ENCODE results near the gene MED6.

MED6 gene

GRCh38 chr14:70597731-70598130 is 2.7 kb downstream of the MED6 start:
- Histone ChIP-seq H3K36me3 (ENCODE audit: insufficient read depth, low read length) (peaks cover 38% of the 10 kb centered on the region; the same call in 1 of the 2 replicates), H3K4me1 (ENCODE audit: insufficient read depth, low read length, poor library complexity, severe bottlenecking) (peaks cover 12% of the 10 kb centered on the region), H3F3A (ENCODE audit: low read depth) (no peaks in the 10 kb centered on the region), H3K27me3 (ENCODE audit: insufficient read depth, low read length, poor library complexity, severe bottlenecking) (peaks cover 3% of the 10 kb centered on the region), H4K20me1 (ENCODE audit: insufficient read depth, low read length, poor library complexity, severe bottlenecking) (peaks cover 33% of the 10 kb centered on the region), H3K9ac (ENCODE audit: low read depth, low read length, poor library complexity, severe bottlenecking) (no peak overlapping the region), H2AFZ (ENCODE audit: low read length) (no peak overlapping the region), H3K9me2 (replicated peaks; ENCODE audit: low read depth, low read length) (no peaks in the 10 kb centered on the region), H3K79me2 (ENCODE audit: insufficient read depth, low read length) (peaks cover 74% of the 10 kb centered on the region), H3K4me3 (ENCODE audit: low read length, poor library complexity, severe bottlenecking) (no peak overlapping the region), H3K4me2 (ENCODE audit: low read depth, low read length, poor library complexity, severe bottlenecking) (peak overlapping the region; percentile 16), H3K9me3 (ENCODE audit: insufficient read depth, low read depth, low read length) (no peaks in the 10 kb centered on the region)
- TF ChIP-seq, protein P1, sequence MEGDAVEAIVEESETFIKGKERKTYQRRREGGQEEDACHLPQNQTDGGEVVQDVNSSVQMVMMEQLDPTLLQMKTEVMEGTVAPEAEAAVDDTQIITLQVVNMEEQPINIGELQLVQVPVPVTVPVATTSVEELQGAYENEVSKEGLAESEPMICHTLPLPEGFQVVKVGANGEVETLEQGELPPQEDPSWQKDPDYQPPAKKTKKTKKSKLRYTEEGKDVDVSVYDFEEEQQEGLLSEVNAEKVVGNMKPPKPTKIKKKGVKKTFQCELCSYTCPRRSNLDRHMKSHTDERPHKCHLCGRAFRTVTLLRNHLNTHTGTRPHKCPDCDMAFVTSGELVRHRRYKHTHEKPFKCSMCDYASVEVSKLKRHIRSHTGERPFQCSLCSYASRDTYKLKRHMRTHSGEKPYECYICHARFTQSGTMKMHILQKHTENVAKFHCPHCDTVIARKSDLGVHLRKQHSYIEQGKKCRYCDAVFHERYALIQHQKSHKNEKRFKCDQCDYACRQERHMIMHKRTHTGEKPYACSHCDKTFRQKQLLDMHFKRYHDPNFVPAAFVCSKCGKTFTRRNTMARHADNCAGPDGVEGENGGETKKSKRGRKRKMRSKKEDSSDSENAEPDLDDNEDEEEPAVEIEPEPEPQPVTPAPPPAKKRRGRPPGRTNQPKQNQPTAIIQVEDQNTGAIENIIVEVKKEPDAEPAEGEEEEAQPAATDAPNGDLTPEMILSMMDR (conservative IDR thresholded peaks at IDR 0.05; ENCODE audit: low read length), result no peak
- no peak for TF ChIP-seq EZH2phosphoT487 (IDR thresholded peaks at IDR 0.05; ENCODE audit: borderline replicate concordance)

- H3K9me3 ChIP-seq (ENCODE audit: insufficient read depth, low read depth, low read length), result no peaks in the 10 kb centered on the region
- peaks cover 33% of the 10 kb centered on the region for H4K20me1 ChIP-seq (ENCODE audit: insufficient read depth, low read length, poor library complexity, severe bottlenecking)
- no peaks in the 10 kb centered on the region for H3K9me2 ChIP-seq (replicated peaks; ENCODE audit: low read depth, low read length)
- no peak overlapping the region for H3K9ac ChIP-seq (ENCODE audit: low read depth, low read length, poor library complexity, severe bottlenecking)
- no peak overlapping the region for H2AFZ ChIP-seq (ENCODE audit: low read length)
- TF ChIP-seq EZH2phosphoT487 (IDR thresholded peaks at IDR 0.05; ENCODE audit: borderline replicate concordance), result no peak
- TF ChIP-seq, protein P1 (conservative IDR thresholded peaks at IDR 0.05; ENCODE audit: low read length), result no peak
- no peak overlapping the region for H3K4me3 ChIP-seq (ENCODE audit: low read length, poor library complexity, severe bottlenecking)
- H3K36me3 ChIP-seq (ENCODE audit: insufficient read depth, low read length), result peaks cover 55% of the 10 kb centered on the region; the same call in 1 of the 2 replicates
- peaks cover 5% of the 10 kb centered on the region for H3K4me1 ChIP-seq (ENCODE audit: insufficient read depth, low read length, poor library complexity, severe bottlenecking)
- peaks cover 74% of the 10 kb centered on the region for H3K79me2 ChIP-seq (ENCODE audit: insufficient read depth, low read length)
- no peaks in the 10 kb centered on the region for H3F3A ChIP-seq (ENCODE audit: low read depth)
- H3K4me2 ChIP-seq (ENCODE audit: low read depth, low read length, poor library complexity, severe bottlenecking), result no peak overlapping the region
- H3K27me3 ChIP-seq (ENCODE audit: insufficient read depth, low read length, poor library complexity, severe bottlenecking), result no peaks in the 10 kb centered on the region
These were observed 4.8 kb downstream of the MED6 start for GRCh38 chr14:70595443-70596185.

GRCh38 chr14:70594461-70594860 is 6.0 kb downstream of the MED6 start:
- TF ChIP-seq, protein P1 (conservative IDR thresholded peaks at IDR 0.05; ENCODE audit: low read length), result no peak
- no peak for TF ChIP-seq EZH2phosphoT487 (IDR thresholded peaks at IDR 0.05; ENCODE audit: borderline replicate concordance)
- no peak overlapping the region for H3K4me3 ChIP-seq (ENCODE audit: low read length, poor library complexity, severe bottlenecking)
- H3K4me1 ChIP-seq (ENCODE audit: insufficient read depth, low read length, poor library complexity, severe bottlenecking), result peaks cover 5% of the 10 kb centered on the region
- no peaks in the 10 kb centered on the region for H3K27me3 ChIP-seq (ENCODE audit: insufficient read depth, low read length, poor library complexity, severe bottlenecking)
- H3K9me3 ChIP-seq (ENCODE audit: insufficient read depth, low read depth, low read length), result no peaks in the 10 kb centered on the region
- no peak overlapping the region for H3K9ac ChIP-seq (ENCODE audit: low read depth, low read length, poor library complexity, severe bottlenecking)
- H2AFZ ChIP-seq (ENCODE audit: low read length), result no peak overlapping the region
- no peak overlapping the region for H3K4me2 ChIP-seq (ENCODE audit: low read depth, low read length, poor library complexity, severe bottlenecking)
- H3K36me3 ChIP-seq (ENCODE audit: insufficient read depth, low read length), result peaks cover 65% of the 10 kb centered on the region; the same call in 1 of the 2 replicates
- peaks cover 69% of the 10 kb centered on the region for H3K79me2 ChIP-seq (ENCODE audit: insufficient read depth, low read length)
- H3F3A ChIP-seq (ENCODE audit: low read depth), result no peaks in the 10 kb centered on the region
- peaks cover 25% of the 10 kb centered on the region for H4K20me1 ChIP-seq (ENCODE audit: insufficient read depth, low read length, poor library complexity, severe bottlenecking)
- no peaks in the 10 kb centered on the region for H3K9me2 ChIP-seq (replicated peaks; ENCODE audit: low read depth, low read length)
